ENCODE measurements around the gene PANX1.

DNA sequence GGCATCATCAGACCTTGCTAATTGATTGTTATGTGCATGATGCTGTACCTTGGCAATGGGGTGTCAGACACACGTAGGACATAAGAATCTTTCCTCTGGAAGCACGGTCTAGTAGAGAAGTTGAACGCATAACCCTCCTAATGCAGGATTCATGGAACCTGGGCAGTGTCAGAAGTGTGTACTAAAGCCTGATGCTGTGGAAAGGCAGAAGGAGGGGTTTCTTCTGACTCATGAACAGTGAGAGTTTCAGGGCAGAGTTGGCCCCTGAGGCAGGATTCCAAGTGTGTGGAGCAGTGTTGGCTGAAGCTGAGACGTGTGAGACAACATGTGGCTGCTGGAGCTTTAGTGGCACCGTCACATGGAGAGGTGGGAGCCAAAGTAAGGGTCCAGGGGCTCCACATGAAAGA lies 3.5 kb downstream of the PANX1 start:
- no peak for TF ChIP-seq CTCF (IDR thresholded peaks at IDR 0.05; ENCODE audit: insufficient read depth, low read depth, low read length)
- TF ChIP-seq EZH2 (IDR thresholded peaks at IDR 0.05; ENCODE audit: insufficient read depth, low read length) = no peak

All from astrocyte (in vitro differentiated cells and primary cell).